KMS-11 (cell line): ENCODE results near the gene NEUROG2.
"Not testable (repeated sequence)": the region's sequence is repeated elsewhere in the genome, so short reads cannot be mapped to it uniquely, and the experiment has no call there.

Experiments used
- H2AFZ ChIP-seq: fragments of 200-600 bp; sonication (generic); 2 replicates; pipeline ENCODE4 v1.6.1; 2016; ENCODE audit warnings: antibody characterized with exemption, mixed run types, low read depth
- H3K27ac ChIP-seq: fragments of 200-600 bp; sonication (generic); 2 replicates; pipeline ENCODE4 v1.6.1; 2016; ENCODE audit warnings: mild to moderate bottlenecking, mixed run types
- H3K27me3 ChIP-seq: fragments of 200-600 bp; sonication (generic); 2 replicates; pipeline ENCODE4 v1.6.1; 2017; ENCODE audit warnings: mild to moderate bottlenecking, low read depth, mixed run types, moderate library complexity; ENCODE audit not compliant: insufficient read depth
- H3K36me3 ChIP-seq: fragments of 200-600 bp; sonication (generic); 2 replicates; pipeline ENCODE4 v1.6.1; 2017; ENCODE audit warnings: mild to moderate bottlenecking, mixed run types; ENCODE audit not compliant: insufficient read depth
- H3K4me1 ChIP-seq: fragments of 200-600 bp; sonication (generic); 2 replicates; pipeline ENCODE4 v1.6.1; 2016; ENCODE audit warnings: mild to moderate bottlenecking, low read depth, mixed run types; ENCODE audit not compliant: poor library complexity, severe bottlenecking
- H3K4me2 ChIP-seq: fragments of 200-600 bp; sonication (generic); 2 replicates; pipeline ENCODE4 v1.7.0; 2016; ENCODE audit warnings: mild to moderate bottlenecking, mixed run types
- H3K4me3 ChIP-seq: fragments of 200-600 bp; sonication (generic); IDR thresholded peaks from 2 replicates; pipeline ENCODE4 v1.6.1; 2017; ENCODE audit warnings: low read depth, low read length, mixed read lengths; ENCODE audit not compliant: insufficient read depth
- H3K79me2 ChIP-seq: fragments of 200-600 bp; sonication (generic); 2 replicates; pipeline ENCODE4 v1.6.1; 2016; ENCODE audit warnings: low read depth, mixed run types; ENCODE audit not compliant: insufficient read depth
- H3K9ac ChIP-seq: fragments of 200-600 bp; sonication (generic); 2 replicates; pipeline ENCODE4 v1.6.1; 2016; ENCODE audit warnings: mild to moderate bottlenecking, mixed run types
- H4K20me1 ChIP-seq: fragments of 200-600 bp; sonication (generic); 2 replicates; pipeline ENCODE4 v1.6.1; 2016; ENCODE audit warnings: mild to moderate bottlenecking, mixed run types; ENCODE audit not compliant: insufficient read depth
- CTCF ChIP-seq: fragments of 200-600 bp; sonication (generic); conservative IDR thresholded peaks from 2 replicates; pipeline ENCODE4 v1.6.1; 2017; ENCODE audit warnings: low read depth, mild to moderate bottlenecking, antibody characterized with exemption, low read length, moderate library complexity, mixed read lengths

Gene NEUROG2

GRCh38 chr4:112492321-112492720 lies 23.7 kb downstream of the NEUROG2 start:
- Histone ChIP-seq H3K79me2 (no peaks in the 10 kb centered on the region), H4K20me1 (no peaks in the 10 kb centered on the region), H3K4me2 (no peak overlapping the region), H3K27ac (no peak overlapping the region), H2AFZ (no peak overlapping the region), H3K27me3 (no peaks in the 10 kb centered on the region), H3K4me3 (no peak overlapping the region), H3K4me1 (no peaks in the 10 kb centered on the region), H3K36me3 (no peaks in the 10 kb centered on the region), H3K9ac (no peak overlapping the region)
- no peak for TF ChIP-seq CTCF

GRCh38 chr4:112490808-112491207 lies 25.2 kb downstream of the NEUROG2 start:
- not testable (repeated sequence) for H3K9ac ChIP-seq, H3K4me1 ChIP-seq, H3K27me3 ChIP-seq, H3K79me2 ChIP-seq, H3K4me3 ChIP-seq, H3K4me2 ChIP-seq, H2AFZ ChIP-seq, H4K20me1 ChIP-seq, H3K27ac ChIP-seq, H3K36me3 ChIP-seq

GRCh38 chr4:112485930-112486329 lies 30.1 kb downstream of the NEUROG2 start:
- Histone ChIP-seq H3K27ac (no peak overlapping the region), H3K79me2 (no peaks in the 10 kb centered on the region), H2AFZ (no peak overlapping the region), H3K9ac (no peak overlapping the region), H3K4me1 (no peaks in the 10 kb centered on the region), H4K20me1 (no peaks in the 10 kb centered on the region), H3K4me2 (no peak overlapping the region), H3K4me3 (no peak overlapping the region), H3K36me3 (no peaks in the 10 kb centered on the region), H3K27me3 (no peaks in the 10 kb centered on the region)
- no peak for TF ChIP-seq CTCF

- Histone ChIP-seq H3K79me2 (no peaks in the 10 kb centered on the region), H3K27me3 (no peaks in the 10 kb centered on the region), H3K4me3 (no peak overlapping the region), H3K4me2 (no peak overlapping the region), H3K27ac (no peak overlapping the region), H3K9ac (no peak overlapping the region), H4K20me1 (no peaks in the 10 kb centered on the region), H2AFZ (no peak overlapping the region), H3K36me3 (no peaks in the 10 kb centered on the region), H3K4me1 (no peaks in the 10 kb centered on the region)
- TF ChIP-seq CTCF = no peak
These were observed 42.0 kb downstream of the NEUROG2 start for GRCh38 chr4:112473985-112474384.

- Histone ChIP-seq H3K79me2 (no peaks in the 10 kb centered on the region), H3K36me3 (no peaks in the 10 kb centered on the region), H3K4me2 (no peak overlapping the region), H3K4me1 (no peaks in the 10 kb centered on the region), H3K4me3 (no peak overlapping the region), H3K27ac (no peak overlapping the region), H4K20me1 (no peaks in the 10 kb centered on the region), H2AFZ (no peak overlapping the region), H3K9ac (no peak overlapping the region), H3K27me3 (no peaks in the 10 kb centered on the region)
- TF ChIP-seq CTCF = no peak
These were observed 43.7 kb downstream of the NEUROG2 start for GRCh38 chr4:112472318-112472717.
